H9 (cell line): ENCODE measurements around the gene MINDY4. TPM values are rescaled to one million over a fixed set of nuclear protein-coding genes. Genes with fewer than 3 reads are reported as not detected.
A peak's percentile ranks its signal among the peaks of the same experiment; 100 is the strongest.

ENCODE experiments used
- DNase-seq: peaks from one replicate; pipeline ENCODE4 v3.0.0-alpha.2; 2017
- H2AFZ ChIP-seq: one replicate; pipeline ENCODE4 v1.6.1; 2013; ENCODE audit warnings: mild to moderate bottlenecking, low read length, control low read depth, moderate library complexity
- H2AK5ac ChIP-seq: 2 replicates; pipeline ENCODE4 v1.6.1; 2013; ENCODE audit warnings: low read length, control low read depth, mixed read lengths; ENCODE audit not compliant: insufficient read length
- H2BK120ac ChIP-seq: one replicate; pipeline ENCODE4 v1.6.1; 2013; ENCODE audit warnings: low read depth, mild to moderate bottlenecking, low read length, control low read depth, inconsistent platforms; ENCODE audit not compliant: poor library complexity, severe bottlenecking
- H2BK12ac ChIP-seq: 2 replicates; pipeline ENCODE4 v1.6.1; 2013; ENCODE audit warnings: low read length, control low read depth, mixed read lengths, low read depth; ENCODE audit not compliant: insufficient read length
- H2BK15ac ChIP-seq: 2 replicates; pipeline ENCODE4 v1.6.1; 2013; ENCODE audit warnings: low read depth, low read length, control low read depth
- H2BK20ac ChIP-seq: one replicate; pipeline ENCODE4 v1.6.1; 2013; ENCODE audit warnings: low read depth, mild to moderate bottlenecking, low read length, control low read depth, inconsistent platforms; ENCODE audit not compliant: poor library complexity, severe bottlenecking
- H2BK5ac ChIP-seq: 2 replicates; pipeline ENCODE4 v1.6.1; 2013; ENCODE audit warnings: low read length, control low read depth, mixed read lengths; ENCODE audit not compliant: insufficient read length
- H3K14ac ChIP-seq: 2 replicates; pipeline ENCODE4 v1.6.1; 2013; ENCODE audit warnings: low read length, control low read depth; ENCODE audit not compliant: insufficient read depth
- H3K18ac ChIP-seq: 2 replicates; pipeline ENCODE4 v1.6.1; 2013; ENCODE audit warnings: low read depth, mild to moderate bottlenecking, mixed read lengths, low read length, control low read depth; ENCODE audit not compliant: insufficient read length
- H3K23ac ChIP-seq: 2 replicates; pipeline ENCODE4 v1.6.1; 2013; ENCODE audit warnings: low read length, control low read depth, mixed read lengths, low read depth; ENCODE audit not compliant: insufficient read length
- H3K23me2 ChIP-seq: 2 replicates; pipeline ENCODE4 v1.6.1; 2013; ENCODE audit warnings: low read depth, mild to moderate bottlenecking, mixed read lengths, low read length, control low read depth; ENCODE audit not compliant: insufficient read length, poor library complexity, severe bottlenecking
- H3K27ac ChIP-seq: 2 replicates; pipeline ENCODE4 v1.5.1; 2013; ENCODE audit warnings: low read length, control low read depth, mixed read lengths, low read depth; ENCODE audit not compliant: insufficient read length
- H3K27me3 ChIP-seq: 2 replicates; pipeline ENCODE4 v1.6.1; 2013; ENCODE audit warnings: low read length, control low read depth, inconsistent platforms; ENCODE audit not compliant: insufficient read depth
- H3K4ac ChIP-seq: 2 replicates; pipeline ENCODE4 v1.6.1; 2013; ENCODE audit warnings: low read depth, mild to moderate bottlenecking, control low read depth, inconsistent platforms, low read length, moderate library complexity
- H3K4me1 ChIP-seq: 2 replicates; pipeline ENCODE4 v1.6.1; 2013; ENCODE audit warnings: low read length, control low read depth, inconsistent platforms; ENCODE audit not compliant: insufficient read depth
- H3K4me2 ChIP-seq: 2 replicates; pipeline ENCODE4 v1.6.1; 2013; ENCODE audit warnings: low read length, control low read depth, mixed read lengths; ENCODE audit not compliant: insufficient read length, insufficient read depth
- H3K56ac ChIP-seq: 2 replicates; pipeline ENCODE4 v1.6.1; 2013; ENCODE audit warnings: low read depth, mild to moderate bottlenecking, mixed read lengths, low read length, control low read depth; ENCODE audit not compliant: insufficient read length
- H3K79me1 ChIP-seq: 2 replicates; pipeline ENCODE4 v1.6.1; 2013; ENCODE audit warnings: low read depth, mild to moderate bottlenecking, moderate library complexity, low read length, control low read depth, inconsistent platforms; ENCODE audit not compliant: insufficient read depth, poor library complexity, severe bottlenecking
- H3K79me2 ChIP-seq: 2 replicates; pipeline ENCODE4 v1.6.1; 2013; ENCODE audit warnings: low read length, control low read depth, inconsistent platforms; ENCODE audit not compliant: insufficient read depth
- H3K9ac ChIP-seq: 2 replicates; pipeline ENCODE4 v1.6.1; 2013; ENCODE audit warnings: low read length, control low read depth, mixed read lengths; ENCODE audit not compliant: insufficient read length; ENCODE audit errors: extremely low read depth
- H3K9me3 ChIP-seq: one replicate; pipeline ENCODE4 v1.6.1; 2013; ENCODE audit warnings: low read depth, low read length, inconsistent platforms; ENCODE audit not compliant: control insufficient read depth
- H3T11ph ChIP-seq: one replicate; pipeline ENCODE4 v1.6.1; 2013; ENCODE audit warnings: mild to moderate bottlenecking, low read length, control low read depth, inconsistent platforms
- H4K20me1 ChIP-seq: one replicate; pipeline ENCODE4 v1.6.1; 2013; ENCODE audit not compliant: control insufficient read depth, insufficient read length, insufficient read depth
- H4K5ac ChIP-seq: 2 replicates; pipeline ENCODE4 v1.6.1; 2013; ENCODE audit warnings: low read depth, mild to moderate bottlenecking, mixed read lengths, low read length, control low read depth; ENCODE audit not compliant: insufficient read length
- H4K8ac ChIP-seq: replicated peaks from 2 replicates; pipeline ENCODE4 v1.6.1; 2013; ENCODE audit warnings: low read length, control low read depth, mixed read lengths, low read depth; ENCODE audit not compliant: insufficient read length
- H4K91ac ChIP-seq: 2 replicates; pipeline ENCODE4 v1.6.1; 2013; ENCODE audit warnings: low read depth, mild to moderate bottlenecking, moderate library complexity, mixed read lengths, low read length, control low read depth; ENCODE audit not compliant: insufficient read length
- H3K27ac Mint-ChIP-seq, 3 experiments: 2 replicates in 2 of 3; 3 replicates in 1 of 3; pipeline ENCODE4 v1.8.0; 2020 to 2021; ENCODE audit warnings: mixed read lengths in 3 of 3, mild to moderate bottlenecking in 1 of 3, moderate library complexity in 1 of 3
- H3K27me3 Mint-ChIP-seq: 2 replicates; pipeline ENCODE4 v1.8.0; 2021; ENCODE audit warnings: low read depth, mild to moderate bottlenecking, moderate library complexity, mixed read lengths
- H3K36me3 Mint-ChIP-seq, 3 experiments: 2 replicates in 2 of 3; 3 replicates in 1 of 3; pipeline ENCODE4 v1.8.0; 2020 to 2021; ENCODE audit warnings: low read depth in 3 of 3, mixed read lengths in 3 of 3; ENCODE audit not compliant: insufficient read depth in 1 of 3
- H3K4me1 Mint-ChIP-seq, 2 experiments: 2 replicates each; pipeline ENCODE4 v1.8.0; 2020; ENCODE audit warnings: mixed read lengths in 2 of 2
- H3K4me3 Mint-ChIP-seq, 2 experiments: 2 replicates in 1 of 2; 3 replicates in 1 of 2; pipeline ENCODE4 v1.8.0; 2020 to 2021; ENCODE audit warnings: mild to moderate bottlenecking in 2 of 2, mixed read lengths in 2 of 2, moderate library complexity in 1 of 2
- H3K9me3 Mint-ChIP-seq, 2 experiments: 2 replicates in 1 of 2; 3 replicates in 1 of 2; pipeline ENCODE4 v1.8.0; 2020; ENCODE audit warnings: mild to moderate bottlenecking in 2 of 2, mixed read lengths in 2 of 2, moderate library complexity in 1 of 2
- CTCF ChIP-seq: fragments of 200-600 bp; sonication (generic); conservative IDR thresholded peaks from 3 replicates; pipeline ENCODE4 v1.8.0; 2021; ENCODE audit warnings: antibody characterized with exemption, mild to moderate bottlenecking
- WGBS: extraction: QIAGEN DNeasy Blood & Tissue Kit; methylation state at CpG from one replicate; pipeline ENCODE4 v1.1.7; 2013; ENCODE audit warnings: missing lambda C conversion rate, low lambda C conversion rate, mixed read lengths; ENCODE audit not compliant: insufficient read length; ENCODE audit errors: extremely low coverage; 5-methylcytosine and 5-hydroxymethylcytosine counted together
- total RNA-seq: library from RNA; stranded (reverse); gene quantifications from 2 replicates; pipeline ENCODE4 v1.2.1, GENCODE V29; 2021

Gene MINDY4
- total RNA-seq, 1 experiment from 2014 or later: 3.1 TPM

GRCh38 chr7:30907527-30908267, 136.5 kb downstream of the MINDY4 start:
- no peak overlapping the region for H2AK5ac ChIP-seq
- H3K4me3 Mint-ChIP-seq: no peak overlapping the region

More at GRCh38 chr7:30907527-30908267, 136.5 kb downstream of the MINDY4 start:
- Mint-ChIP-seq H3K36me3 (no peaks in the 10 kb centered on the region; a peak in 1 of 7 replicates), H3K27me3 (peaks cover 3% of the 10 kb centered on the region), H3K4me1 (peaks cover 3 to 16% of the 10 kb centered on the region in 2 experiments), H3K27ac (no peak overlapping the region), H3K9me3 (no peaks in the 10 kb centered on the region)
- no peaks in the 10 kb centered on the region for H3K9me3 ChIP-seq
- H2BK120ac ChIP-seq: no peak overlapping the region
- no peaks in the 10 kb centered on the region for H3K79me1 ChIP-seq
- H2BK20ac ChIP-seq: no peak overlapping the region
- TF ChIP-seq CTCF: no peak
- no peak overlapping the region for H3K4ac ChIP-seq
- no peaks in the 10 kb centered on the region for H3K79me2 ChIP-seq
- H3K23me2 ChIP-seq: no peaks in the 10 kb centered on the region
- no peak overlapping the region for H3K56ac ChIP-seq
- no peak overlapping the region for H3K14ac ChIP-seq
- no peak overlapping the region for H3K27ac ChIP-seq
- no CpG with 5 or more reads among the region's 14 CpGs for WGBS
- no peaks in the 10 kb centered on the region for H3K27me3 ChIP-seq
- H4K5ac ChIP-seq: no peak overlapping the region
- no peak overlapping the region for H3K4me2 ChIP-seq
- no peak overlapping the region for H2AFZ ChIP-seq
- no peak overlapping the region for H4K8ac ChIP-seq
- H4K20me1 ChIP-seq: no peaks in the 10 kb centered on the region
- H3K4me1 ChIP-seq: no peaks in the 10 kb centered on the region
- H2BK12ac ChIP-seq: no peak overlapping the region
- no peak overlapping the region for H2BK5ac ChIP-seq
- H3T11ph ChIP-seq: no peak overlapping the region
- DNase-seq: peak; percentile 46
- no peak overlapping the region for H4K91ac ChIP-seq
- H3K18ac ChIP-seq: no peak overlapping the region
- H3K9ac ChIP-seq: no peak overlapping the region
- no peak overlapping the region for H2BK15ac ChIP-seq
- no peak overlapping the region for H3K23ac ChIP-seq
